HG03095 (cell line): ENCODE data around the gene ZNF341.

Source experiments
- ATAC-seq: cut with Tn5 transposase; IDR thresholded peaks from one replicate; pipeline ENCODE4 v1.9.1; 2021; ENCODE audit warnings: moderate library complexity; ENCODE audit not compliant: unreplicated experiment

The ZNF341 gene

DNA sequence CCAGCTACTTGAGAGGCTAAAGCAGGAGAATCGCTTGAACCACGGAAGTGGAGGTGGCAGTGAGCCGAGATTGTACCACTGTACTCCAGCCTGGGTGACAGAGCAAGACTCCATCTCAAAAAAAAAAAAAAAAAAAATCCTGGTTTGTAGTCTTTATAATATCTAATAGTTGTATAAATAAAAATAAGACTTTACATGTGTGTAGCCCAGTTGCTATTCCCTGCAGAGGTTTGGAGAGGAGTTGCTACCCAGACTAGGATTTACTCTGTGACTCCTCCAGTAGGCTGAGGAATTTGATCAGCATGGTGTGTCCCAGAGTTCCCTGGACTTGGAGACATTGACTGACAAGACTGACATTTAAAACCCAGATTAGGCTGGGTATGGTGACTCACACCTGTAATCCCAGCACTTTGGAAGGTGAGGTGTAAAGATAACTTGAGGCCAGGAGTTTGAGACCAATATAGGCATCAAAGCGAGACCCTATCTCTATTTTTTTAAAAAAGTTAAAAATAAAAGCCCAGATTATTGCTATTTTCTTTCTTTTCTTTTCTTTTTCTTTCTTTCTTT, 89.6 kb downstream of the ZNF341 start:
- no peak for ATAC-seq

- no peak for ATAC-seq
Observed at GRCh38 chr20:33822423-33822822, 90.6 kb downstream of the ZNF341 start.

DNA sequence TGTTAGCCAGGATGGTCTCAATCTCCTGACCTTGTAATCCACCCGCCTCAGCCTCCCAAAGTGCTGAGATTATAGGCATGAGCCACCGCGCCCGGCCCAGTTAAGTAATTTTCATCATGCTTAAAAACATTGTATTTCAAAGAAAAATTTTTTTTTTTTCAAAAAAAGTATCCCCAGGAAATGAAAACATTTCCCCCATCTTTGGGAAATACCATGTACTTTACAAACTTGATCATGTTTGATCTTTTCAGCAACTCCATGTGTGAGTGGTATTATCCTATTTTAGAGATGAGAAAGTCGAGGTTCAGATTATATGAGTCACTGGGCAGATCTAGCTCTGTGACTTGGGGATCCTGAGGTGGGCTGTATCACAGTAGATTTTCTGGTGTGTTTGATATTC, 91.2 kb downstream of the ZNF341 start:
- no peak for ATAC-seq

- ATAC-seq: no peak
Observed at GRCh38 chr20:33824852-33825251, 93.1 kb downstream of the ZNF341 start.

GRCh38 chr20:33825340-33826269, 93.8 kb downstream of the ZNF341 start:
- no peak for ATAC-seq

GRCh38 chr20:33826270-33826897, 94.6 kb downstream of the ZNF341 start:
- ATAC-seq: no peak

DNA sequence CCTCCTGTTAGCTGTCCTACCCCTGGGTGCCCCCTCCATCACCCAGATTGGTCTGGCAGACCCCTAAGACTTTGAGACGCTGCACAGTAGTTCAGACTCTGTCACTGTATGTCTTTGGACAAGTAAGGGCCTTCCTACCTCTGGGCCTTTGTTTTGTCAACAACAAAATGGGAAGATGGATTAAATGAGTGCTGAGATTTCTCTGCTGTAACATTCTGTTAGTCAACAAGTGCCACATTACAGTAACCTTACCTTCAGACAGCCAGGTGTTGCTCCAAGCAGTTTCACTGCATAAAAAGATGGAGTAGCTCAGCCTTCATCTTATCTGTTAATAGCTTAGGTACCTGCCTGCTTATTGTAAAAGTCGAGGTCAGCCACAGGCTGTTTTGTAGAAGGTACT, 95.3 kb downstream of the ZNF341 start:
- ATAC-seq: no peak

- ATAC-seq: no peak
Observed at GRCh38 chr20:33827634-33828325, 96.0 kb downstream of the ZNF341 start.

DNA sequence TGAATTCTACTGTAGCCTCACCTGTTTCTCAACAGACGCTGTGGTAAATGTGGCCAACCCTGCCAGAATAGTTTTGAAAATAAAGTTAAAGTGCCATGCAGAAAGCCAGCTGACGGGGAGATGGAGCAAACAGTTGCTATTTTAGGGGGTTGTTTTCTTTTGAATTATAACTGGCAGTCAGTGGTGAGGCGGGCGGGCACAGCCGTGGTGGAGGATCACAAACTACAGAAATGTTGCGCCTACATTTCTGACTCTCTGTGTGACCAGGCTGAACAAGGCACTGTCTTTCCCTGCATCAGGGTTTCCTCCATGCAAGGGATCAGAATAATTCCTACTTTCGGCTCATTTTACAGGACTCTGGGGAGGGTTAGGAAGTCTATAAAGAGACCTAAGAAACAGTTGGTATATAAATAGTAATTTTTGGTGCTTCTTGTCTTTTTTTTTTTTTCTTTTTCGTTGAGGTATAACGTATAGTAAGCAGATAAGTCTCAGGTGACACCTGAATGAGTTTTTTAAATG, 96.6 kb downstream of the ZNF341 start:
- no peak for ATAC-seq

DNA sequence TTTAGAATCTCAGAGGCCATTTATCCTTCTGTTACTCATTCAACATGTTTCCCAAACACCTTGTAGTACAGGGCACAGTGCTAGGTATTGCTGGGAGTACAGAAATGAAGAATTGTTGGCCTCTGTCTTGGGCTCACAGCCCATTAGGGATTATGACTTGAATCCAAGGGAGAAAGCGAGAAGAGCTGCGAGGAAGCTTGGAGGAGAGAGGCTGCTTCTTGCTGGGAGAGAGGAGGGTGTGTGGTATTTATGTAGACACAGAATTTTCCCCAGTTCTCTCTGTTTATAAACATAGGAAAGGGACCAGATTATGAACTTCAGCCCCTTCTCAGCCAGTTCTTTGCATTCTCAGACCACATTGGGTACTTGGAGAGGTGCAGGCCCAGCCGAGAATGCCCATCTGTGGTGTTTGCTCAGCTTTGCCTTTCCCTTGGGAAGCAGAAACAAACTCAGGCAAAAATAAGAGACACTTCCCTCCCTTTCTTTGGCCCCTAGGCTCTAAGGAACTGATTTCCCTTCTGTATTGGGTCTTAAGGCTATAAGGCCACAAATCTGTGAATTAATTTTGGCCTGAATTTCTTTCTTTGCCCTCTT, 97.3 kb downstream of the ZNF341 start:
- ATAC-seq: no peak

GRCh38 chr20:33829636-33830035, 97.8 kb downstream of the ZNF341 start:
- ATAC-seq: no peak

GRCh38 chr20:33830371-33830770, 98.6 kb downstream of the ZNF341 start:
- no peak for ATAC-seq

DNA sequence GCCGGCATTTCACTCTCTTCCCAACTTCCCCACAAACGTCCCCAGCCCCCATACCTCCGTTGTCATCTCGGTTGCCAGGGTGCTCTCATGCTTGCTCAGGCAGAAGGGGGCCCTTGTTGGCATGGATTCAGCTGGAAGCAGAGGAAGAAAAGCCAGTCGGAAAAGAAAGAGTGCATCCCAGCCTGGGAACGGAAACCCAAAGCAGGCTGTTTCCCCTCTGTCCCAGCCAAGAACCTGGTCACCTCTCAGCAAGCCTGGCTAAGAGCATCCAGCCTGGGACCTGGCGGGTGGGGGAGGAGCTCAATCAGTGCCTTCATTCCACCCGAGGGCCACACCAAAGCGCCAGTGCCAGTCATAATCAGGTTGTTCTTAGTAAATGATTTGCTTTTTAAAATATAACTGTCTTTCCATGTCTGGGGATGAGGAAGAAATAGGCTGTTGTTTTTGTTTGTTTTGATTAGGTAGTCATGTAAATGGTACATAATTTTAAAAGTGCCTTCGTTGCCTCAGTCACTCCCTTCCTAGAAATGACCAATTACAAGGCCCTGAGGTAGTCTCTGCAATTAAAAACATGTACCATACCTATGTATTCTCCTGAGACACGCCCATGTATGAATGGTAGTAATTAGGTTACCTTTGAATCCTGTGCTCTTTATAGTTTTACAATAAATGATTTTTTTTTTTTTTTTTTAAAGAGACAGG, 100.5 kb downstream of the ZNF341 start:
- no peak for ATAC-seq

- ATAC-seq: no peak
Observed at GRCh38 chr20:33833333-33833732, 101.5 kb downstream of the ZNF341 start.

GRCh38 chr20:33835615-33836172, 103.9 kb downstream of the ZNF341 start:
- ATAC-seq: no peak

- no peak for ATAC-seq
Observed at GRCh38 chr20:33836277-33836676, 104.5 kb downstream of the ZNF341 start.

GRCh38 chr20:33837096-33837830, 105.5 kb downstream of the ZNF341 start:
- ATAC-seq: no peak

GRCh38 chr20:33838035-33838864, 106.5 kb downstream of the ZNF341 start:
- no peak for ATAC-seq
